ENCODE measurements around the gene KRTAP1-5.

- TF ChIP-seq CTCF (conservative IDR thresholded peaks at IDR 0.05; ENCODE audit: low read length) (no peak), EZH2phosphoT487 (IDR thresholded peaks at IDR 0.05; ENCODE audit: borderline replicate concordance, low read depth, low read length) (no peak)
These were observed at the start of gene KRTAP1-5 for GRCh38 chr17:41026715-41027471.
